Body of pancreas (tissue), 4 donors: ENCODE results near the gene ARHGEF5.

Source experiments
- CTCF ChIP-seq, 7 experiments: fragments of 450-650 bp in 4 of 7; fragments of 200-600 bp in 3 of 7; sonication (generic) in 3 of 7; IDR thresholded peaks; one replicate each; pipeline ENCODE4 v1.5.1; 2016 to 2019; ENCODE audit warnings: antibody characterized with exemption in 7 of 7
- POLR2A ChIP-seq, 3 donors: fragments of 450-650 bp; IDR thresholded peaks; one replicate each; pipeline ENCODE4 v1.6.1; 2016; ENCODE audit warnings: antibody characterized with exemption in 3 of 3, mild to moderate bottlenecking in 2 of 3

- no peak for TF ChIP-seq POLR2A (IDR thresholded peaks at IDR 0.05)
- TF ChIP-seq CTCF (IDR thresholded peaks at IDR 0.05) = no peak
Measured at GRCh38 chr7:144390481-144390880, 35.3 kb downstream of the ARHGEF5 start.
